Endothelial cell (in vitro differentiated cells): ENCODE results near the gene ECI1. TPM values are rescaled to one million over a fixed set of nuclear protein-coding genes. Genes with fewer than 3 reads are reported as not detected.

Experiments
- DNase-seq: peaks from one replicate; pipeline ENCODE4 v3.0.0; 2021; ENCODE audit warnings: low spot score
- H3K27ac Mint-ChIP-seq: one replicate; pipeline ENCODE4 v1.8.0; 2021; ENCODE audit warnings: mixed read lengths, inconsistent platforms; ENCODE audit not compliant: unreplicated experiment
- H3K27me3 Mint-ChIP-seq: one replicate; pipeline ENCODE4 v1.8.0; 2021; ENCODE audit warnings: mild to moderate bottlenecking, moderate library complexity, mixed read lengths, inconsistent platforms; ENCODE audit not compliant: unreplicated experiment
- H3K36me3 Mint-ChIP-seq: one replicate; pipeline ENCODE4 v1.8.0; 2021; ENCODE audit warnings: mild to moderate bottlenecking, low read depth, mixed read lengths, inconsistent platforms; ENCODE audit not compliant: unreplicated experiment
- H3K4me1 Mint-ChIP-seq: one replicate; pipeline ENCODE4 v1.8.0; 2021; ENCODE audit warnings: mild to moderate bottlenecking, mixed read lengths, inconsistent platforms; ENCODE audit not compliant: unreplicated experiment
- H3K4me3 Mint-ChIP-seq: one replicate; pipeline ENCODE4 v1.8.0; 2021; ENCODE audit warnings: mild to moderate bottlenecking, mixed read lengths, inconsistent platforms; ENCODE audit not compliant: unreplicated experiment
- H3K9me3 Mint-ChIP-seq: one replicate; pipeline ENCODE4 v1.8.0; 2021; ENCODE audit warnings: mixed read lengths, inconsistent platforms; ENCODE audit not compliant: unreplicated experiment
- CTCF ChIP-seq: fragments of 200-600 bp; sonication (generic); IDR thresholded peaks from one replicate; pipeline ENCODE4 v1.5.0; 2021; ENCODE audit warnings: antibody characterized with exemption; ENCODE audit not compliant: unreplicated experiment
- total RNA-seq: library from RNA; stranded (reverse); fragmentation: NEBNext Ultra II Directional; extraction: Animal tissue kit (Norgen Biotek cat#: 25700); gene quantifications from one replicate; pipeline ENCODE4 v1.2.1, GENCODE V29; 2021; ENCODE audit not compliant: unreplicated experiment

The ECI1 gene
- total RNA-seq, 1 donor from 2014 or later, result 27.1 TPM

GRCh38 chr16:2296661-2297505, 45.5 kb upstream of the ECI1 start:
- H3K36me3 Mint-ChIP-seq, result no peaks in the 10 kb centered on the region
- TF ChIP-seq CTCF, result no peak
- H3K27ac Mint-ChIP-seq, result no peak overlapping the region
- no peaks in the 10 kb centered on the region for H3K9me3 Mint-ChIP-seq
- peak overlapping the region; percentile 25 for H3K4me3 Mint-ChIP-seq
- no peak for DNase-seq
- no peaks in the 10 kb centered on the region for H3K4me1 Mint-ChIP-seq
- no peaks in the 10 kb centered on the region for H3K27me3 Mint-ChIP-seq

GRCh38 chr16:2295056-2295798, 43.8 kb upstream of the ECI1 start:
- Mint-ChIP-seq H3K4me1 (no peaks in the 10 kb centered on the region), H3K4me3 (no peak overlapping the region), H3K9me3 (no peaks in the 10 kb centered on the region), H3K27me3 (peaks cover 3% of the 10 kb centered on the region), H3K27ac (no peak overlapping the region), H3K36me3 (no peaks in the 10 kb centered on the region)
- no peak for DNase-seq
- no peak for TF ChIP-seq CTCF

- no peak for TF ChIP-seq CTCF
- H3K27me3 Mint-ChIP-seq, result peaks cover 7% of the 10 kb centered on the region
- H3K4me3 Mint-ChIP-seq, result no peak overlapping the region
These were observed 40.8 kb upstream of the ECI1 start for GRCh38 chr16:2292221-2292620.

GRCh38 chr16:2289282-2289681, 37.9 kb upstream of the ECI1 start:
- Mint-ChIP-seq H3K9me3 (no peaks in the 10 kb centered on the region), H3K4me3 (no peak overlapping the region), H3K4me1 (peaks cover 4% of the 10 kb centered on the region), H3K27me3 (peaks cover 9% of the 10 kb centered on the region), H3K36me3 (no peaks in the 10 kb centered on the region), H3K27ac (no peak overlapping the region)
- no peak for TF ChIP-seq CTCF
- DNase-seq, result no peak

More at GRCh38 chr16:2292221-2292620, 40.8 kb upstream of the ECI1 start:
- Mint-ChIP-seq H3K4me1 (peaks cover 4% of the 10 kb centered on the region), H3K9me3 (no peaks in the 10 kb centered on the region), H3K36me3 (no peaks in the 10 kb centered on the region), H3K27ac (no peak overlapping the region)
- DNase-seq, result no peak

GRCh38 chr16:2288726-2289125, 37.3 kb upstream of the ECI1 start:
- peaks cover 9% of the 10 kb centered on the region for H3K27me3 Mint-ChIP-seq
- no peak for TF ChIP-seq CTCF
- H3K4me3 Mint-ChIP-seq, result no peak overlapping the region
- H3K36me3 Mint-ChIP-seq, result peaks cover 2% of the 10 kb centered on the region
- no peak overlapping the region for H3K27ac Mint-ChIP-seq
- H3K9me3 Mint-ChIP-seq, result no peaks in the 10 kb centered on the region
- peak; percentile 44 for DNase-seq
- H3K4me1 Mint-ChIP-seq, result peaks cover 4% of the 10 kb centered on the region
